ENCODE results near the gene PERM1.

GRCh38 chr1:974293-974640 is 7.6 kb downstream of the PERM1 start:
- TF ChIP-seq CTCF (conservative IDR thresholded peaks at IDR 0.05; ENCODE audit: low read length) (no peak), EZH2phosphoT487 (IDR thresholded peaks at IDR 0.05; ENCODE audit: borderline replicate concordance, low read depth, low read length) (no peak)
